Measurements from ENCODE around the gene GNAI3. TPM values are rescaled to one million over a fixed set of nuclear protein-coding genes. Genes with fewer than 3 reads are reported as not detected.

Gene GNAI3
- total RNA-seq, 1 donor from 2014 or later = 7.6 TPM

DNA sequence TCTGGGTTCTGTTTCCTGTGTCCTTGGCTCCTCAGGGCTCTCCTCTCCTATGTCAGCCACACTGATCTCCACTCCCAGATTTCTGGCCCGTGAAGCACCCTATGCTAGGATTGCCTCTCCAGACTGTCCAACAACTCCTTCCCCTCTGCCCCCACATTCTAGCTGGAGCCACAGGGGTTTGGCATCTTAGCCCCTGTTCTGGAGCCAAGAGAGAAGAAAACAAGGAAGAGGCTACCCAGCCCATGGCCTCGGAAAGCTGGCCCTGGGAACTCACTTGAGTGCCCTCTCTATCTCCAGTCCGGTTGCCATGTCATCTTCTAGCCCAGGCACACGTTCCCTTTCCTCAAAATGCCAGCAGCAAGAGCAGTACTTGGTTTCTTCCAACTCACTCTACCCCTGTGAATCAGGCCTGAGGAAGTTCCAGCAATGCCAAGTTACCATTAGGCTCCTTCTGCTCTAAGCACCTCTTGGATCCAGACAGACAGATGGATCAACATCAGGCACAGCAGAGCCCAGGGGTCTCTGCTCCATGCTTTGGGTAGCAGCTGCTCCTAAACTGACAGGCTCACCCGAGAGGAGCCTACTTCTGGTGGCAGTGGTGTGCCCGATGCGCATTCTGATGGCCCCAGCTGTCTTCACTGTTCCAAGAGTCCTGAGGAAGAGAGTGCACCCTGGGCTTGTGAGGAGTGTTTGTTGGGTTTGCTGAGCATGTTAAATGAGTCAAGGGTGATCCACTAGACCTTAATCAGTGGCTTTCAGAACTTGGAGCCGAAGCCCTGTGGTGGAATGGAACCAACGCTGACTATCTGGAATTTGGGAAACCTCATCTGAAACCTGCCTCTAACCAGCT, 20.3 kb upstream of the GNAI3 start:
- H3K9me3 Mint-ChIP-seq (ENCODE audit: unreplicated experiment) = no peaks in the 10 kb centered on the region
- peaks cover 16% of the 10 kb centered on the region for H3K27me3 Mint-ChIP-seq (ENCODE audit: unreplicated experiment)
- H3K4me3 Mint-ChIP-seq (ENCODE audit: unreplicated experiment) = no peak overlapping the region
- no peaks in the 10 kb centered on the region for H3K36me3 Mint-ChIP-seq (ENCODE audit: unreplicated experiment)
- TF ChIP-seq, protein P1, sequence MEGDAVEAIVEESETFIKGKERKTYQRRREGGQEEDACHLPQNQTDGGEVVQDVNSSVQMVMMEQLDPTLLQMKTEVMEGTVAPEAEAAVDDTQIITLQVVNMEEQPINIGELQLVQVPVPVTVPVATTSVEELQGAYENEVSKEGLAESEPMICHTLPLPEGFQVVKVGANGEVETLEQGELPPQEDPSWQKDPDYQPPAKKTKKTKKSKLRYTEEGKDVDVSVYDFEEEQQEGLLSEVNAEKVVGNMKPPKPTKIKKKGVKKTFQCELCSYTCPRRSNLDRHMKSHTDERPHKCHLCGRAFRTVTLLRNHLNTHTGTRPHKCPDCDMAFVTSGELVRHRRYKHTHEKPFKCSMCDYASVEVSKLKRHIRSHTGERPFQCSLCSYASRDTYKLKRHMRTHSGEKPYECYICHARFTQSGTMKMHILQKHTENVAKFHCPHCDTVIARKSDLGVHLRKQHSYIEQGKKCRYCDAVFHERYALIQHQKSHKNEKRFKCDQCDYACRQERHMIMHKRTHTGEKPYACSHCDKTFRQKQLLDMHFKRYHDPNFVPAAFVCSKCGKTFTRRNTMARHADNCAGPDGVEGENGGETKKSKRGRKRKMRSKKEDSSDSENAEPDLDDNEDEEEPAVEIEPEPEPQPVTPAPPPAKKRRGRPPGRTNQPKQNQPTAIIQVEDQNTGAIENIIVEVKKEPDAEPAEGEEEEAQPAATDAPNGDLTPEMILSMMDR (IDR thresholded peaks at IDR 0.05) = no peak
- no peak for DNase-seq (ENCODE audit: extremely low spot score, unreplicated experiment)
- H3K4me1 Mint-ChIP-seq (ENCODE audit: unreplicated experiment) = peaks cover 38% of the 10 kb centered on the region
- H3K27ac Mint-ChIP-seq (ENCODE audit: unreplicated experiment) = no peak overlapping the region

DNA sequence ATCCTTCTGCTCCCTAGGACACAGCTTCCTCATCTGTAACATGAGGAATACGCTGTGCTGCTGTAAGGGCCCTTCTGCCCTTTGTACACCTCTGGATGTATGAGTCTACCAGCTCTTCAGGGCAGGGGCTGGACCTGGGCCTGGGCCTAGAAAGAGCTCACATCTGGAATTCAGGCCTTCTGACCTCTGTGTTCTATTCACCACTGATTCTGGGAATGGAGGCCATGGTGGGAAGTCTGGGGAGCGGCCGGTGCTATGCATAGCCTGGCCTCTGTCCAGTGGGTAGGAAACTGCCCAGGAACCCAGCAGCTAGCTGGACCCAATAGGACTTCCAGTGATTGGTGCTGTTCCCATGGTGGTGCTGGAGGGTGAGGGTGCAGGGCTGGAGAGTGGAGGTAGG, 19.7 kb upstream of the GNAI3 start:
- Mint-ChIP-seq H3K36me3 (ENCODE audit: unreplicated experiment) (no peaks in the 10 kb centered on the region), H3K27ac (ENCODE audit: unreplicated experiment) (no peak overlapping the region), H3K4me3 (ENCODE audit: unreplicated experiment) (no peak overlapping the region), H3K9me3 (ENCODE audit: unreplicated experiment) (no peaks in the 10 kb centered on the region), H3K4me1 (ENCODE audit: unreplicated experiment) (peaks cover 38% of the 10 kb centered on the region), H3K27me3 (ENCODE audit: unreplicated experiment) (peaks cover 14% of the 10 kb centered on the region)
- no peak for DNase-seq (ENCODE audit: extremely low spot score, unreplicated experiment)
- TF ChIP-seq, protein P1 (IDR thresholded peaks at IDR 0.05) = no peak

DNA sequence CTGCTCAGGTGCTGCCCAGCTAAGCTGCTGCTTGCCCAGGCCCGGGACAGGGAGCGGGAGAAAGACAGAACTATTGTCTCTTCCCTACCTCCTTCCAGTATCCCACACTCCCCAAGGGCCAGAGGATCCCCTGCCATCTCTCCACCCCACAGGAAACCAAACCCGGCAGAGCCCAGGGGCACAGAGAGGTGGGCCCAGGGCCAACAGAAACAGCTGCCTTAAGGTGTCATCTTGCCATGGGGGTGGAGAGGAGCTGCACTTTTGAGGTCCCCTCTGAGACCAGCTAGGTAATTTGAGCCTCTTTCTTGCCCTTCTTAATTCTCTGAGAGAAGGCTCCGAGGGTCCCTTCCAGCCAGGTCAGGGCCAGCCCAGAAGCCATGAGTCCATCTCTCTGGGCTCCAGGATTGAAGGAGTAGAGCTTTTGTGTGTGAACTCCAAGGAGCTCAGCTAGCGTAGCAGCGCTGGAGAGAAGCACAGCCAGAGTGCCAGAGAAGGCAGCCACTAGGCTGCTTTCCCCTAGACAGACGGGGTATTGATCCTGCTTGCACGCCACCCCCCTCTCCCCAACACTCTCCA, 18.4 kb upstream of the GNAI3 start:
- Mint-ChIP-seq H3K9me3 (ENCODE audit: unreplicated experiment) (no peaks in the 10 kb centered on the region), H3K4me3 (ENCODE audit: unreplicated experiment) (peak overlapping the region; percentile 15), H3K36me3 (ENCODE audit: unreplicated experiment) (no peaks in the 10 kb centered on the region), H3K27me3 (ENCODE audit: unreplicated experiment) (peaks cover 14% of the 10 kb centered on the region), H3K4me1 (ENCODE audit: unreplicated experiment) (peaks cover 38% of the 10 kb centered on the region), H3K27ac (ENCODE audit: unreplicated experiment) (peak overlapping the region; percentile 56)
- no peak for DNase-seq (ENCODE audit: extremely low spot score, unreplicated experiment)
- TF ChIP-seq, protein P1 (IDR thresholded peaks at IDR 0.05) = no peak

DNA sequence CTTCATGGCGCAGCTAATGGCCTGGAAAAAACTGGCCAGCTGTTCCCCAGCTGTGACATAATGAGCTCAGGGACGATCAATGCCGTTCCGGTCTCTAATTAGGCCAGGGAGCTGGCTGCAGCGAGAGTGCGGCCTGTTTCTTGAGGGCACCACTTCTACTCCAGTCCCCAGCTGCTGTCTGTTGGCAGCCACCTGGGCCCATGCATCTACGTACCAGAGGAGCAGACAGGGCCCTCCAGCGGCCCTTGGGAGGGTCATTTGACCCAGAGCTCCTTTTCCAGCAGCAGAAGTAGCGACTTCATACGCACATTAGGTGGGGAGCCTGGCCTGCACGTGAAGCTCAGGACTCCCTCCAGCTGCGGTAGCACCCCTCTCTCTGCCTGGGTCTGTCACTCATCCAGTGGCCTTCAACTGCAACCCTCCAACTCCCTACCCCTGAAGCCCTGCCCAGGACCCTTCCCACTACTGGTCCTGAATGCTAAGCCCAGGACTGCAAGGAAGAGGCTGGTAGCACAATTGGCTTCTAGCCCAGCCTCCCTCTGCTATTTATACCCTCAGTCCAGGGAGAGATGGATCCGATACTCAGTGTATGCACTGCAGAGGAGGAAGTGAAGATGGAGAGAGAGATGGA, 17.8 kb upstream of the GNAI3 start:
- TF ChIP-seq, protein P1 (IDR thresholded peaks at IDR 0.05) = no peak
- no peak overlapping the region for H3K27ac Mint-ChIP-seq (ENCODE audit: unreplicated experiment)
- peaks cover 11% of the 10 kb centered on the region for H3K27me3 Mint-ChIP-seq (ENCODE audit: unreplicated experiment)
- DNase-seq (ENCODE audit: extremely low spot score, unreplicated experiment) = peak; percentile 57
- no peak overlapping the region for H3K4me3 Mint-ChIP-seq (ENCODE audit: unreplicated experiment)
- H3K9me3 Mint-ChIP-seq (ENCODE audit: unreplicated experiment) = no peaks in the 10 kb centered on the region
- peaks cover 38% of the 10 kb centered on the region for H3K4me1 Mint-ChIP-seq (ENCODE audit: unreplicated experiment)
- no peaks in the 10 kb centered on the region for H3K36me3 Mint-ChIP-seq (ENCODE audit: unreplicated experiment)

DNA sequence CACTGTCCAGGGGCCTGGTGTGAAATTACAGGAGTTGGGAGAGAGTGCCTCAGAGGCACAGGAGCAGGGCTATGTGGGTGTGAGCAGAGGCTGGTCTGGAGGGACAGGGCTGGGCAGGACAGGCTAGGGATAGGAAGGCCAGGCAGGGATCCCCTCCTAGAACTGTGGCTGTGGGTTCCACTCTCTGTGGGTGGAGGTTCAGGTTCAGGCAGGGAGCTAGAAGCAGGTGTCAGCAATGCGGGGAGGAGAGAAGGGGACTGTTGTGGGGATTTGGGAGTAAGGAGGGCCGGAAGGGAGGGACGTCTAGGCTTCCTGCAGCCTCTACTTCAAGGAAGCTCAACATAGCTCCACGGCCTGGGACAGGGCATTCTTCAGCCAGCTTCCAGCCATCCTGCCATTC, 17.0 kb upstream of the GNAI3 start:
- Mint-ChIP-seq H3K27ac (ENCODE audit: unreplicated experiment) (peak overlapping the region; percentile 4), H3K27me3 (ENCODE audit: unreplicated experiment) (peaks cover 3% of the 10 kb centered on the region), H3K4me1 (ENCODE audit: unreplicated experiment) (peaks cover 38% of the 10 kb centered on the region), H3K9me3 (ENCODE audit: unreplicated experiment) (no peaks in the 10 kb centered on the region), H3K4me3 (ENCODE audit: unreplicated experiment) (no peak overlapping the region), H3K36me3 (ENCODE audit: unreplicated experiment) (no peaks in the 10 kb centered on the region)
- peak; percentile 72 for DNase-seq (ENCODE audit: extremely low spot score, unreplicated experiment)
- TF ChIP-seq, protein P1 (IDR thresholded peaks at IDR 0.05) = no peak

Measured in osteocyte (in vitro differentiated cells).